Right cardiac atrium (tissue), 5 donors: ENCODE results near the gene HBD. TPM values are rescaled to one million over a fixed set of nuclear protein-coding genes. Genes with fewer than 3 reads are reported as not detected.

Experiments used
- ATAC-seq, 2 donors: fragments of 200-7000 bp; cut with Tn5 transposase; one replicate each; pipeline versions ENCODE4 v1.8.0 to v1.9.1; 2020; ENCODE audit warnings: moderate library complexity in 2 of 2, mild to moderate bottlenecking in 1 of 2
- DNase-seq, 3 donors: peaks; one replicate each; pipeline ENCODE4 v3.0.0-alpha.2; 2020
- H3K27ac ChIP-seq: one replicate; pipeline ENCODE4 v1.5.1; 2013; ENCODE audit warnings: mild to moderate bottlenecking, low read length, control low read depth, moderate library complexity
- H3K27me3 ChIP-seq: one replicate; pipeline ENCODE4 v1.6.1; 2013; ENCODE audit not compliant: control insufficient read depth, insufficient read depth
- H3K4me1 ChIP-seq: one replicate; pipeline ENCODE4 v1.6.1; 2013; ENCODE audit warnings: low read length; ENCODE audit not compliant: control insufficient read depth, insufficient read depth
- H3K4me3 ChIP-seq: one replicate; pipeline ENCODE4 v1.5.1; 2013; ENCODE audit warnings: low read length, control low read depth
- H3K9me3 ChIP-seq: one replicate; pipeline ENCODE4 v1.6.1; 2013; ENCODE audit warnings: low read length; ENCODE audit not compliant: control insufficient read depth
- WGBS: extraction: QIAGEN DNeasy Blood & Tissue Kit; methylation state at CpG from one replicate; pipeline ENCODE4 v1.1.7; 2013; 5-methylcytosine and 5-hydroxymethylcytosine counted together
- intact Hi-C, 4 donors: fragments of 100-400 bp; cut with DNase I; formaldehyde crosslinking; loops; one replicate each; pipeline versions ENCODE4 v1.11.0 to v1.14.0; 2022 to 2023
- polyA plus RNA-seq: library from polyadenylated mRNA; stranded (reverse); fragments of 200-250 nt; gene quantifications from one replicate; pipeline ENCODE4 v1.2.3, GENCODE V29; 2013
- total RNA-seq, 4 donors: library from RNA; stranded (reverse); fragmentation: NEBNext Ultra II Directional; extraction: Animal tissue kit (Norgen Biotek cat#: 25700); gene quantifications; one replicate each; pipeline ENCODE4 v1.2.1, GENCODE V29; 2021
- donor health status: healthy with polysubstance abuse.
- donor health status: DM: no; HTN: yes; CAD: no.
- donor health status: DM: no; HTN: no; CAD: no.
- donor health status: DM: no; HTN: yes; CAD: no; lungs with severe emphysema.
- donor health status: DM: yes; HTN: yes; CAD: no.

HBD gene
- total and polyA plus RNA-seq, 5 donors = not detected

DNA sequence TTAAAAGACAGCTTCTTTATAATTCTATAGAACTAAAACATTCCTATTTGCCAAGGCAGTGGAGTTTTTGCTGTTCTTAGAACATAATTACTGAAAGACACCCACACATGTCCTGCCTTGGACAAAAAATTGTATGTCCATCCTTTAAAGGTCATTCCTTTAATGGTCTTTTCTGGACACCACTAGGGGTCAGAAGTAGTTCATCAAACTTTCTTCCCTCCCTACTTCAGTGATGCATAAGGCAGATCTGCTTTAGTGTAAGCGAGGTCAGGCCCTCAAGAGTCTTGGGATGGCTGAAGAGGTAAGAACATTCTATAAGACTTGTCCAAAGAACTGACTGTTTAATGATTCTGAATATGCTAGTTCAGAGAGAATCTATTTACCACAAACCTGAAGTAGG lies 29.5 kb downstream of the HBD start:
- Histone ChIP-seq H3K9me3 (no peaks in the 10 kb centered on the region), H3K27ac (no peak overlapping the region), H3K27me3 (no peaks in the 10 kb centered on the region), H3K4me1 (no peaks in the 10 kb centered on the region), H3K4me3 (no peak overlapping the region)
- DNase-seq = no peak
- WGBS = 22% methylated on average over 1 of the region's 1 CpG
- no peak for ATAC-seq
- intact Hi-C loops = loop anchor here in 1 of 4 donors (2.0 kb wide), 1 partner anchor 176 kb away; no protein-coding TSS in a partner anchor

DNA sequence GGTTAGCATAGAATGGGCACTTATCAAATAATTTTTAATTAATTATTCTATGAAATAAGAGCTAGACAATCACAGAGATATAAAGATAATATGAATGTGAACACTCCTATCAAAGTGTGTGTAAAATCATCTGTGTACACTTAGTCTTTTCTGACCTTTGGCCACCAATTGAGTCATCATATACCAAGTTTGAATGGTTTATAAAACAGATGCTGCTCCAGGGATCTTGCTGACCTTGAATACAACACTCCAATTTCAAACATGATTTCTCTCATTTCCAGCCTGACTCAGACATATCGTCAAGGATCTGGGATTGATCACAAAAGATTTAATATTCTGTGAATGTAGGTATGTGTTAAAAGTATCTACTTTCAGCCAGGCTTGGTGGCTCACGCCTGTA lies 30.9 kb downstream of the HBD start:
- H3K27me3 ChIP-seq = no peaks in the 10 kb centered on the region
- intact Hi-C loops = no loop called here
- ATAC-seq = no peak
- no peak overlapping the region for H3K27ac ChIP-seq
- no peaks in the 10 kb centered on the region for H3K4me1 ChIP-seq
- WGBS = 73% methylated on average over 2 of the region's 2 CpGs
- no peak for DNase-seq
- H3K9me3 ChIP-seq = no peaks in the 10 kb centered on the region
- no peak overlapping the region for H3K4me3 ChIP-seq

DNA sequence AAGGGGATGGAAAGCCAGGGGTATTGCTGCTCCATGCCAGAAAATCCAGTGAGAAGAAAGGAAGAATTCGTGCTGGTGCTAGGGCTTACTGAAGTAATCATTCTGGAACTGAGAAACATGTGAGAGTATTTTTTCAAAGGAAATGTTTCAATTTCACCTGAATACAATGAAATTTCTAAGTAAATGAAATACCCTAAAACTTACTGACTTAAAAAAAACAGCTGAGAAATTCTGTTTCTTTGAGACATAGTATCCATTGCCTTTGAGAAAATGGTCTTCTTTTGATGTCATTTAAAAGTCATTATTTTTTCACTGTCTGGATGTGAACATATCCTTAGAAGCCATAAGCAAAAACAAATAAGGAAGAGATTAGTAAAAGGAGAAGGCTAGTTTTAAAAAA lies 33.7 kb downstream of the HBD start, which contains the start of gene OR51V1:
OR51V1 (minus strand) TSS at position 101 of the 400 bp plus-strand sequence; CDS start at position 101, 0 bp downstream.
- intact Hi-C loops = no loop called here
- 68% methylated on average over 1 of the region's 1 CpG for WGBS

DNA sequence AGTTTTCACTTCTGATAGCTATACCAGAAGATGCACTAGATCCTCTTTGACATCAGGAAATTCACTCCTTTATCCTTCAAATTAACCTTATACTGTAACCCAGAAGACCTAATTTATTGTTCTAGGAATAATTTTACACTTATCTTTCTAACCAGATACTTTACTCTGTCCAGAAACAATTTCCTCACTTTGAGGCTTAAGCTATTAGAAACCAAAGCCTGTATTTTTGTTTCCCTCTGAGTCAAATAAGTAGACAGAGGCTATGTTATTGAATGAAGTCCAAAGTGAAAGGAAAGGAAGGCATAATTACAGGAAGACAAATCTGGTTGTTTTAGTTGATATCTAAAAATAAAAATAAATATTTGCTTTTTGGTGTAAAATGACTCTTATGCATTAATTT lies 36.0 kb downstream of the HBD start:
- Histone ChIP-seq H3K27ac (no peak overlapping the region), H3K4me3 (no peak overlapping the region), H3K27me3 (no peaks in the 10 kb centered on the region), H3K9me3 (no peaks in the 10 kb centered on the region), H3K4me1 (no peaks in the 10 kb centered on the region)
- DNase-seq = no peak
- intact Hi-C loops = no loop called here
- no peak for ATAC-seq

More for the DNA sequence above, 33.7 kb downstream of the HBD start, which contains the start of gene OR51V1:
- H3K4me3 ChIP-seq = no peak within 1 kb of the TSS
- no peaks in the 10 kb centered on the region for H3K4me1 ChIP-seq
- H3K27ac ChIP-seq = no peak within 1 kb of the TSS
- H3K9me3 ChIP-seq = no peaks in the 10 kb centered on the region
- ATAC-seq = no peak
- DNase-seq = no peak
- no peaks in the 10 kb centered on the region for H3K27me3 ChIP-seq

DNA sequence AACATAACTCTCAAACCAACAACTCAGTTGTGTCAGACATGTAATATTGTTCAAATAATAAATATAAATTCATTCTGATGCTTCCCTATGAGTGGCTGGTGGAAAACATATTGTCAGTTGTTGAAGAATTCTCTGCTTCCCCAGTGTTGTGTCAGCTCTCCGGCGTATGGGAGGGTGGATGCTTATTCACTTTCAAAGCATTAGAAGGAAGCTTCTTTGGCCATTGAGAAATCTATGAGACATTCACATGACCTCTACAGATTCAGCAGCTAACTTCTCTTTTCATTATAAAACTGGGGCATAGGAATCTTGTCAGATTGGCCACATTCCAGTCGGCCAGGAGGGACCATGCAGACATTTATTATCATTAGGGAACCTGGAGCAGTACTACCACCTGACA lies 36.7 kb downstream of the HBD start:
- DNase-seq (no peak), ATAC-seq (no peak)
- Histone ChIP-seq H3K27me3 (no peaks in the 10 kb centered on the region), H3K27ac (no peak overlapping the region), H3K9me3 (no peaks in the 10 kb centered on the region), H3K4me1 (no peaks in the 10 kb centered on the region), H3K4me3 (no peak overlapping the region)
- WGBS = 58% methylated on average over 3 of the region's 3 CpGs
- intact Hi-C loops = no loop called here

DNA sequence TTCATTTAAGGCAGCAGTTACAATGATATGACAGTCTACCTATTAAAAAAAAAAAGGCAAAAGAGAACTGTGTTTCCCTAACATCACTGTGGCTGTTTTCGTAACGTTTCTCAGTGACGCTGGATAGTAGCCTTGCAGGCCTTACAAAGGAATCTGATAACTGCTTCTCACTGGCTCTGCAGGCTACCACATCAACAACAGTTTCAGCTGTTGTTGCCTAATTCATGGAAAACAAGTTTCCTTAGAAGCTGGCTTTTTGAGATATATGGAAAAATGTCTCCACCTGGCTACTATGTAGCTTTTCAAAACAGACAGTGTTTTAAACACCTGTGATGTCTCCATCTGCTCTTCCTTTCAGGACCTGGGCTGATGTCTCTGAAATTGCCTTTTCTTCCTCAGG lies 37.6 kb downstream of the HBD start:
- intact Hi-C loops = no loop called here
- Histone ChIP-seq H3K9me3 (no peaks in the 10 kb centered on the region), H3K27ac (no peak overlapping the region), H3K27me3 (no peaks in the 10 kb centered on the region), H3K4me1 (no peaks in the 10 kb centered on the region), H3K4me3 (no peak overlapping the region)
- DNase-seq (no peak), ATAC-seq (no peak)
- WGBS = 59% methylated on average over 3 of the region's 3 CpGs

DNA sequence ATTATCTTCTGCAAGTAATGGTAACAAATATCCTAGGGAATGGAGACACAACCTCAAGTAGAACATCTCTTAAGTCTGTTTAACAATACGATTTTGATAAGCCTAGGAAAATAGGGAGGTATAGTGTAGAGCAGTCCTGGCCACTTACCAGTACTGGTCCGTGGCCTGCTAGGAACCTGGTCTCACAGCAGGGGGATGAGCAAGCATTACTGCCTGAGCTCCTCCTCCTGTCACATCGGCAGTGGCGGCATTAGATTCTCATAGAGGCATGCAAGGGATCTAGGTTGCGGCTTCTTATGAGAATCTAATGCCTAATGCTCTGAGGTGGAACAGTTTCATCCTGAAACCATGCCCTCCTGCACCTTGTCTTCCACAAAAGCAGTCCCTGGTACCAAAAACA lies 38.2 kb downstream of the HBD start:
- intact Hi-C loops = no loop called here

DNA sequence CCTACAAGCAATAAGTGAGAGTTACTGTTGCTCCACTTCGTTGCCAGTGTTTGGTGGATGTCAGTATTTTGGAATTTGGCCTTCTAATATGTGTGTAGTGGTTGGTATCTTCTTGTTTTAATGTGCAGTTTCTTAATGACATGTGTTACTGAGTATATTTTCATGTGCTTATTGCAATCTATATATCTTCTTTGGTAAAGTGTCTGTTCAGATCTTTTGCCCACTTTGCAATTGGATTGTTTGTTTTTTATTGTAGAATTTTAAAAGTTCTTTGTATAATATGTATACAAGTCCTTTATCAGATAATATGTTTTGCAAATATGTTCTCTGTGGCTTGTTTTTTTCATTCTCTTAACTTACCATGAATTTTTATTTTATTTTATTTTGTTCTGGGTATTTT lies 41.5 kb downstream of the HBD start:
- H3K4me3 ChIP-seq = no peak overlapping the region
- no peaks in the 10 kb centered on the region for H3K27me3 ChIP-seq
- no peaks in the 10 kb centered on the region for H3K4me1 ChIP-seq
- ATAC-seq (no peak), DNase-seq (no peak)
- 0% methylated on average over 1 of the region's 1 CpG for WGBS
- intact Hi-C loops = no loop called here
- H3K27ac ChIP-seq = no peak overlapping the region
- no peaks in the 10 kb centered on the region for H3K9me3 ChIP-seq

More for the DNA sequence above, 38.2 kb downstream of the HBD start:
- WGBS = 69% methylated on average over 5 of the region's 5 CpGs
- DNase-seq (no peak), ATAC-seq (no peak)
- no peaks in the 10 kb centered on the region for H3K4me1 ChIP-seq
- H3K4me3 ChIP-seq = no peak overlapping the region
- no peaks in the 10 kb centered on the region for H3K27me3 ChIP-seq
- no peak overlapping the region for H3K27ac ChIP-seq
- no peaks in the 10 kb centered on the region for H3K9me3 ChIP-seq

DNA sequence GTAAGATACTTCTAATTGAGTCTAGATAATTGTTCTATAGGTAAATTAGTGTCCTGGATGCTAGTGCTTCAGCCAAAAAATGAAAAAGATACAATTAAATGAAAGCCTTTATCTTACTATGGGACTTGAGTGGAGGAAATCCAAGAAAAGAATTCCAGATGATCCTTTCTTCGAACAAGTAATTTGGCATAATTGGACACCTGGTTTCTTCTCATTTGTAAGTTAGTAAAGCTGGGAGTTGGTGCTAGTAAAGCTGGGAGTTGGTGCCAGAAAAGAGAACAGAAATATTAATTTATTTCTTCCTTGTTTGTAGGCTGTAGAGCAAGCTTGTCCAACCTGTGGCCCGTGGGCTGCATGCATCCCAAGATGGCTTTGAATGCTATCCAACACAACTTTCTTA lies 46.1 kb downstream of the HBD start:
- ATAC-seq (no peak), DNase-seq (no peak)
- no peaks in the 10 kb centered on the region for H3K27me3 ChIP-seq
- no peaks in the 10 kb centered on the region for H3K4me1 ChIP-seq
- no peak overlapping the region for H3K27ac ChIP-seq
- H3K4me3 ChIP-seq = no peak overlapping the region
- 76% methylated on average over 2 of the region's 2 CpGs for WGBS
- intact Hi-C loops = no loop called here
- H3K9me3 ChIP-seq = no peaks in the 10 kb centered on the region

Other genes starting within 250 kb of the HBD start
- not detected for gene OR51L1, start 239.6 kb downstream of the HBD start, total RNA-seq
- not detected for gene OR51L1, start 239.6 kb downstream of the HBD start, polyA plus RNA-seq
- not detected for gene OR52J3, start 188.0 kb downstream of the HBD start, total RNA-seq
- not detected for gene OR52J3, start 188.0 kb downstream of the HBD start, polyA plus RNA-seq
- gene OR52E2, start 174.9 kb downstream of the HBD start, total RNA-seq = not detected
- gene OR52E2, start 174.9 kb downstream of the HBD start, polyA plus RNA-seq = not detected
- gene OR52E1, start 164.9 kb downstream of the HBD start, total RNA-seq = not detected
- not detected for gene OR52E1, start 164.9 kb downstream of the HBD start, polyA plus RNA-seq
- gene OR52A5, start 96.1 kb downstream of the HBD start, total RNA-seq = not detected
- gene OR52A5, start 96.1 kb downstream of the HBD start, polyA plus RNA-seq = not detected
- not detected for gene OR52A1, start 79.7 kb downstream of the HBD start, total RNA-seq
- not detected for gene OR52A1, start 79.7 kb downstream of the HBD start, polyA plus RNA-seq
- gene OR51V1, start 33.8 kb downstream of the HBD start, total RNA-seq = not detected
- gene OR51V1, start 33.8 kb downstream of the HBD start, polyA plus RNA-seq = not detected
- 100 to 1,000 TPM in 2 of 4 donors, 10 to 100 TPM in 2; 63.4 to 190 (median 100) TPM for gene HBB, start 7.4 kb downstream of the HBD start, total RNA-seq
- gene HBB, start 7.4 kb downstream of the HBD start, polyA plus RNA-seq = 3.0 TPM
- gene HBG1, start 15.4 kb upstream of the HBD start, total RNA-seq = not detected
- not detected for gene HBG1, start 15.4 kb upstream of the HBD start, polyA plus RNA-seq
- gene HBG2, start 20.3 kb upstream of the HBD start, total RNA-seq = 1 to 10 TPM in 1 of 4 donors, under 1 TPM in 1, not detected in 2; 0.44 to 1.1 TPM
- gene HBG2, start 20.3 kb upstream of the HBD start, polyA plus RNA-seq = 0.27 TPM
- not detected for gene HBE1, start 35.5 kb upstream of the HBD start, total RNA-seq
- 0.11 TPM for gene HBE1, start 35.5 kb upstream of the HBD start, polyA plus RNA-seq
- not detected for gene OR51B4, start 67.5 kb upstream of the HBD start, total RNA-seq
- gene OR51B4, start 67.5 kb upstream of the HBD start, polyA plus RNA-seq = not detected
- gene OR51B2, start 89.8 kb upstream of the HBD start, total RNA-seq = not detected
- gene OR51B2, start 89.8 kb upstream of the HBD start, polyA plus RNA-seq = not detected
- gene OR51B5, start 109.0 kb upstream of the HBD start, total RNA-seq = under 1 TPM in 1 of 4 donors, not detected in 3; 0.33 TPM
- 0.14 TPM for gene OR51B5, start 109.0 kb upstream of the HBD start, polyA plus RNA-seq
- not detected for gene OR51B6, start 117.0 kb upstream of the HBD start, total RNA-seq
- gene OR51B6, start 117.0 kb upstream of the HBD start, polyA plus RNA-seq = not detected
- gene OR51M1, start 149.3 kb upstream of the HBD start, total RNA-seq = not detected
- gene OR51M1, start 149.3 kb upstream of the HBD start, polyA plus RNA-seq = not detected
- gene OR51Q1, start 187.6 kb upstream of the HBD start, total RNA-seq = not detected
- gene OR51Q1, start 187.6 kb upstream of the HBD start, polyA plus RNA-seq = not detected
- gene OR51I1, start 207.0 kb upstream of the HBD start, total RNA-seq = not detected
- gene OR51I1, start 207.0 kb upstream of the HBD start, polyA plus RNA-seq = not detected
- not detected for gene OR51I2, start 214.8 kb upstream of the HBD start, total RNA-seq
- not detected for gene OR51I2, start 214.8 kb upstream of the HBD start, polyA plus RNA-seq